GM12892 (cell line): Measurements from ENCODE around the gene NUF2.

Source experiments
- POLR2A ChIP-seq: IDR thresholded peaks from 2 replicates; pipeline ENCODE4 v1.6.1; 2011; ENCODE audit warnings: low read depth, low read length, control low read depth
- POLR2AphosphoS5 ChIP-seq: IDR thresholded peaks from 2 replicates; pipeline ENCODE4 v1.6.1; 2011; ENCODE audit warnings: low read depth, low read length, control low read depth
- TAF1 ChIP-seq: IDR thresholded peaks from 2 replicates; pipeline ENCODE4 v1.6.1; 2011; ENCODE audit warnings: low read depth, mild to moderate bottlenecking, control low read depth, low read length, borderline replicate concordance

DNA sequence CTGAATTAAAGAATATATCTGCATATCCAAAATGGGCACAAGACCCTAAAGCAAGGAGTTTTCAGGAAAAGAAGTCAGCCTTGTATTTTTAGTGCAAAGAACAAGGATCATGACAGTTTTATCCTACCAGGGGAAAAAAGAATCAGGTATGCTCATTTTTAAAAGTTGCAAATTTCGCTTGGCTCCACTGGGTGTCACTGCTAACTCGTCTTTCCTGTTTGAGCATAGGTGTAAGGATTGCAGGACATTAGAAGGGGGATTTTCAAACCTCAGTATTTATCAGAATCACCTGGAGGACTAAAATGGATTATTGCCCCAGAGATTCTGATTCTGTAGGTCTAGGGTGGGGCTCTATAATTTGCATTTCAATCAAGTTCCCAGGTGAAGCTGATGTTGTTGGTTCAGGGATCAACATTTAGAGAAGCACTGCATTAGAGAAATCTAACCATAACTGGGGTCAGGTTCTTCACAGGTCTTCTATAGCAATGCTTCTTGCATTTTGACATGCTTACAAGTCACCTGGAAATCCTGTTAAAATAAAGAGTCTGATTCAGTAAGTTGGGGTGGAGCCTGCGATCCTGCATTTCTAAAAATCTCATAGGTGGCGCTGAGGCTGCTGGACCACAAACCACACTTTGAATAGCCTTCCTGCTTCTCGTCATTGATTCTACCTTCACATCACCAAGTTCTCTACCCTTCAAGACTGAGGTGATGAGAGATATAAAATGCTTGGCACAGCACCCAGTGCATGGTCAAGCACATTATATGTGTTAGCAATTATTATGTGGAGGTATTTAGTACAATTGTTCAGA lies 39.6 kb downstream of the NUF2 start:
- TF ChIP-seq POLR2A = no peak
- TF ChIP-seq POLR2AphosphoS5 = no peak
- TF ChIP-seq TAF1 = no peak
